CD14-positive monocyte (primary cell): Measurements from ENCODE around the gene NDUFA8. TPM values are rescaled to one million over a fixed set of nuclear protein-coding genes. Genes with fewer than 3 reads are reported as not detected.

Experiments used
- DNase-seq, 3 donors: peaks; one replicate each; pipeline ENCODE4 v3.0.0-alpha.2; 2011 to 2022
- H2AFZ ChIP-seq: 2 replicates; pipeline ENCODE4 v1.6.0; 2012; ENCODE audit warnings: mild to moderate bottlenecking, low read depth, low read length, inconsistent platforms; ENCODE audit not compliant: insufficient read depth, poor library complexity, severe bottlenecking
- H3K27ac ChIP-seq, 2 donors: 1 replicate in 1 of 2; 2 replicates in 1 of 2; pipeline ENCODE4 v1.5.1; 2012 to 2013; ENCODE audit warnings: low read length in 2 of 2, control low read depth in 1 of 2, inconsistent platforms in 1 of 2, low read depth in 1 of 2, mild to moderate bottlenecking in 1 of 2
- H3K27me3 ChIP-seq, 2 donors: one replicate each; pipeline versions ENCODE4 v1.6.0 to v1.6.1; 2011 to 2013; ENCODE audit warnings: low read length in 2 of 2; ENCODE audit not compliant: control insufficient read depth in 2 of 2, insufficient read depth in 2 of 2
- H3K36me3 ChIP-seq, 2 donors: replicated peaks in 1 of 2; 1 replicate in 1 of 2; 2 replicates in 1 of 2; pipeline versions ENCODE4 v1.5.1 to v1.6.1; 2012 to 2013; ENCODE audit warnings: low read length in 2 of 2, control low read depth in 1 of 2, inconsistent platforms in 1 of 2, mild to moderate bottlenecking in 1 of 2; ENCODE audit not compliant: insufficient read depth in 2 of 2, control insufficient read depth in 1 of 2
- H3K4me1 ChIP-seq, 2 donors: 1 replicate in 1 of 2; 2 replicates in 1 of 2; pipeline versions ENCODE4 v1.5.1 to v1.6.1; 2012 to 2013; ENCODE audit warnings: low read length in 2 of 2, control low read depth in 1 of 2, inconsistent platforms in 1 of 2, mild to moderate bottlenecking in 1 of 2, moderate library complexity in 1 of 2; ENCODE audit not compliant: insufficient read depth in 2 of 2, control insufficient read depth in 1 of 2
- H3K4me2 ChIP-seq: replicated peaks from 2 replicates; pipeline ENCODE3; 2012; ENCODE audit warnings: low read length, moderate library complexity, mild to moderate bottlenecking; ENCODE audit not compliant: poor library complexity, severe bottlenecking; ENCODE audit errors: extremely low read depth
- H3K4me3 ChIP-seq, 3 experiments: fragments of 200-600 bp in 1 of 3; sonication (generic) in 1 of 3; replicated peaks in 1 of 3; 1 replicate in 2 of 3; 2 replicates in 1 of 3; pipeline ENCODE4 v1.5.1; 2011 to 2013; ENCODE audit warnings: low read length in 3 of 3, mild to moderate bottlenecking in 3 of 3, control low read depth in 2 of 3, low read depth in 2 of 3, inconsistent platforms in 1 of 3, moderate library complexity in 1 of 3
- H3K79me2 ChIP-seq: 2 replicates; pipeline ENCODE4 v1.6.0; 2012; ENCODE audit warnings: mild to moderate bottlenecking, control low read depth, inconsistent platforms, low read length, moderate library complexity; ENCODE audit not compliant: insufficient read depth
- H3K9ac ChIP-seq: 2 replicates; pipeline ENCODE4 v1.6.0; 2017; ENCODE audit warnings: low read length, mild to moderate bottlenecking; ENCODE audit not compliant: insufficient read depth, poor library complexity, severe bottlenecking
- H3K9me3 ChIP-seq, 2 donors: replicated peaks in 1 of 2; 1 replicate in 1 of 2; 2 replicates in 1 of 2; pipeline versions ENCODE4 v1.5.1 to v1.6.1; 2012 to 2013; ENCODE audit warnings: low read length in 2 of 2, control low read depth in 1 of 2; ENCODE audit not compliant: control insufficient read depth in 1 of 2, insufficient read depth in 1 of 2
- H4K20me1 ChIP-seq: 2 replicates; pipeline ENCODE4 v1.6.0; 2012; ENCODE audit warnings: mild to moderate bottlenecking, low read length, control low read depth, moderate library complexity; ENCODE audit not compliant: insufficient read depth
- H3K27ac Mint-ChIP-seq, 7 donors: one replicate each; pipeline ENCODE4 v1.8.0; 2020; ENCODE audit warnings: mild to moderate bottlenecking in 7 of 7, mixed read lengths in 7 of 7, moderate library complexity in 6 of 7, inconsistent platforms in 2 of 7
- H3K27me3 Mint-ChIP-seq, 3 donors: one replicate each; pipeline ENCODE4 v1.8.0; 2021 to 2022; ENCODE audit warnings: low read depth in 3 of 3, mild to moderate bottlenecking in 3 of 3, mixed read lengths in 3 of 3, moderate library complexity in 3 of 3, inconsistent platforms in 1 of 3
- H3K36me3 Mint-ChIP-seq, 2 donors: one replicate each; pipeline ENCODE4 v1.8.0; 2020; ENCODE audit warnings: mixed read lengths in 2 of 2, inconsistent platforms in 1 of 2, mild to moderate bottlenecking in 1 of 2
- H3K4me1 Mint-ChIP-seq: one replicate; pipeline ENCODE4 v1.8.0; 2020; ENCODE audit warnings: mild to moderate bottlenecking, mixed read lengths
- H3K4me3 Mint-ChIP-seq, 2 donors: one replicate each; pipeline ENCODE4 v1.8.0; 2020; ENCODE audit warnings: mild to moderate bottlenecking in 2 of 2, mixed read lengths in 2 of 2, moderate library complexity in 1 of 2
- H3K9me3 Mint-ChIP-seq, 7 donors: one replicate each; pipeline ENCODE4 v1.8.0; 2020 to 2022; ENCODE audit warnings: mixed read lengths in 7 of 7, mild to moderate bottlenecking in 6 of 7, moderate library complexity in 6 of 7, inconsistent platforms in 2 of 7
- WGBS: methylation state at CpG from one replicate; pipeline ENCODE4 v1.1.5; 2013; ENCODE audit warnings: missing lambda C conversion rate; ENCODE audit not compliant: insufficient coverage; 5-methylcytosine and 5-hydroxymethylcytosine counted together
- intact Hi-C, 2 donors: fragments of 100-400 bp; cut with micrococcal nuclease; formaldehyde crosslinking; loops; one replicate each; pipeline versions ENCODE4 v1.15.0 to v1.15.1; 2023
- polyA plus RNA-seq, 3 donors: library from polyadenylated mRNA; depleted of rRNA in 1 of 3; unstranded in 2 of 3; stranded (reverse) in 1 of 3; fragments of 300-500 nt in 2 of 3; fragments of >200 nt in 1 of 3; fragmentation: Illumina TruSeq in 2 of 3; gene quantifications; 1 replicate in 2 of 3; 2 replicates in 1 of 3; pipeline ENCODE4 v1.2.3, GENCODE V29; 2012 to 2021
- TF ChIP-seq, protein P1 (sequence below): fragments of 200-600 bp; IDR thresholded peaks from one replicate; pipeline ENCODE4 v1.8.0; 2022; ENCODE audit warnings: antibody characterized with exemption, mild to moderate bottlenecking

Gene NDUFA8
- polyA plus RNA-seq, 3 donors = 19.6 to 71.2 (median 63.5) TPM

DNA sequence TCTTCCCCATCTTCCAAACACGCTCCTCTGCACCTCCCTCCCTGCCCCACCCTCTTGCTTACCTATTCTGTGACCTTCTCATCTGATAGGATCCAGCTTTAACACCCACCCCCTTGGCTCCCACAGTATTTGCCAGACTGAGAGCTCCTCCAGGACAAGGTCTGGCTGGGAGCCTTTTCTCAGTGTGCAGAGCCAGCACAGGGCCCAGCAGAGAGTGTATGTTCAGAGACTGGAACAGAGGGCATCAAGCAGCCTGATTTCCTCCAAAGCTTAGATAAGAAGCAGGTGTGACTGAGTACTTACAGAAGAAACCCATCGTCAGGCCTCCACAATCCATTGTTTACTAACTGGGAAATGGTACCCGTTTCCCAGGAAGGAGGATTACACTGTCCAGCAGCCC is 42.5 kb upstream of the NDUFA8 start:
- no peak for DNase-seq
- Histone ChIP-seq H3K79me2 (no peaks in the 10 kb centered on the region), H4K20me1 (no peaks in the 10 kb centered on the region), H3K4me1 (no peaks in the 10 kb centered on the region), H3K9me3 (no peaks in the 10 kb centered on the region), H3K4me3 (no peak overlapping the region), H3K4me2 (no peak overlapping the region), H3K27ac (no peak overlapping the region), H3K27me3 (no peaks in the 10 kb centered on the region), H2AFZ (no peak overlapping the region), H3K36me3 (no peaks in the 10 kb centered on the region), H3K9ac (no peak overlapping the region)
- H3K4me1 Mint-ChIP-seq = no peaks in the 10 kb centered on the region
- 100% methylated on average over 2 of the region's 3 CpGs for WGBS
- peaks cover 0 to 3% (median 3%) of the 10 kb centered on the region in 3 donors for H3K27me3 Mint-ChIP-seq
- no peaks in the 10 kb centered on the region for H3K9me3 Mint-ChIP-seq
- H3K36me3 Mint-ChIP-seq = no peaks in the 10 kb centered on the region
- no peak overlapping the region for H3K27ac Mint-ChIP-seq
- TF ChIP-seq, protein P1, sequence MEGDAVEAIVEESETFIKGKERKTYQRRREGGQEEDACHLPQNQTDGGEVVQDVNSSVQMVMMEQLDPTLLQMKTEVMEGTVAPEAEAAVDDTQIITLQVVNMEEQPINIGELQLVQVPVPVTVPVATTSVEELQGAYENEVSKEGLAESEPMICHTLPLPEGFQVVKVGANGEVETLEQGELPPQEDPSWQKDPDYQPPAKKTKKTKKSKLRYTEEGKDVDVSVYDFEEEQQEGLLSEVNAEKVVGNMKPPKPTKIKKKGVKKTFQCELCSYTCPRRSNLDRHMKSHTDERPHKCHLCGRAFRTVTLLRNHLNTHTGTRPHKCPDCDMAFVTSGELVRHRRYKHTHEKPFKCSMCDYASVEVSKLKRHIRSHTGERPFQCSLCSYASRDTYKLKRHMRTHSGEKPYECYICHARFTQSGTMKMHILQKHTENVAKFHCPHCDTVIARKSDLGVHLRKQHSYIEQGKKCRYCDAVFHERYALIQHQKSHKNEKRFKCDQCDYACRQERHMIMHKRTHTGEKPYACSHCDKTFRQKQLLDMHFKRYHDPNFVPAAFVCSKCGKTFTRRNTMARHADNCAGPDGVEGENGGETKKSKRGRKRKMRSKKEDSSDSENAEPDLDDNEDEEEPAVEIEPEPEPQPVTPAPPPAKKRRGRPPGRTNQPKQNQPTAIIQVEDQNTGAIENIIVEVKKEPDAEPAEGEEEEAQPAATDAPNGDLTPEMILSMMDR = no peak
- H3K4me3 Mint-ChIP-seq = no peak overlapping the region
- intact Hi-C loops = no loop called here

- no peaks in the 10 kb centered on the region for H3K36me3 ChIP-seq
- Mint-ChIP-seq H3K27ac (no peak overlapping the region), H3K9me3 (no peaks in the 10 kb centered on the region), H3K27me3 (peaks cover 0 to 3% (median 3%) of the 10 kb centered on the region in 3 donors), H3K4me3 (no peak overlapping the region), H3K4me1 (no peaks in the 10 kb centered on the region), H3K36me3 (no peaks in the 10 kb centered on the region)
- intact Hi-C loops = no loop called here
- no peak overlapping the region for H3K9ac ChIP-seq
- no peak overlapping the region for H3K4me2 ChIP-seq
- no peak overlapping the region for H2AFZ ChIP-seq
- no peak for DNase-seq
- no peaks in the 10 kb centered on the region for H4K20me1 ChIP-seq
- H3K79me2 ChIP-seq = no peaks in the 10 kb centered on the region
- TF ChIP-seq, protein P1 = no peak
- H3K4me3 ChIP-seq = no peak overlapping the region
- H3K9me3 ChIP-seq = no peaks in the 10 kb centered on the region
- H3K4me1 ChIP-seq = no peaks in the 10 kb centered on the region
- no peak overlapping the region for H3K27ac ChIP-seq
- WGBS = no CpG with 5 or more reads among the region's 1 CpG
- no peaks in the 10 kb centered on the region for H3K27me3 ChIP-seq
Observed at GRCh38 chr9:122201641-122202040, 42.1 kb upstream of the NDUFA8 start.
